SU-DHL-6 (cell line): ENCODE measurements around the gene CYP11A1.

Experiments used
- EZH2phosphoT487 ChIP-seq: fragments of 200-600 bp; sonication (generic), shearing (Covaris generic); conservative IDR thresholded peaks from 2 replicates; pipeline ENCODE4 v1.6.1; 2018; ENCODE audit warnings: mild to moderate bottlenecking, antibody characterized with exemption, low read length, moderate library complexity, mixed read lengths
- TF ChIP-seq, protein P1 (sequence below): fragments of 200-600 bp; sonication (generic); IDR thresholded peaks from one replicate; pipeline ENCODE4 v1.5.1; 2017; ENCODE audit warnings: antibody characterized with exemption, mild to moderate bottlenecking, low read length, moderate library complexity; ENCODE audit not compliant: insufficient read depth, poor library complexity, severe bottlenecking

GRCh38 chr15:74396445-74397238 is 29.2 kb upstream of the CYP11A1 start:
- TF ChIP-seq EZH2phosphoT487, result no peak
- TF ChIP-seq, protein P1, sequence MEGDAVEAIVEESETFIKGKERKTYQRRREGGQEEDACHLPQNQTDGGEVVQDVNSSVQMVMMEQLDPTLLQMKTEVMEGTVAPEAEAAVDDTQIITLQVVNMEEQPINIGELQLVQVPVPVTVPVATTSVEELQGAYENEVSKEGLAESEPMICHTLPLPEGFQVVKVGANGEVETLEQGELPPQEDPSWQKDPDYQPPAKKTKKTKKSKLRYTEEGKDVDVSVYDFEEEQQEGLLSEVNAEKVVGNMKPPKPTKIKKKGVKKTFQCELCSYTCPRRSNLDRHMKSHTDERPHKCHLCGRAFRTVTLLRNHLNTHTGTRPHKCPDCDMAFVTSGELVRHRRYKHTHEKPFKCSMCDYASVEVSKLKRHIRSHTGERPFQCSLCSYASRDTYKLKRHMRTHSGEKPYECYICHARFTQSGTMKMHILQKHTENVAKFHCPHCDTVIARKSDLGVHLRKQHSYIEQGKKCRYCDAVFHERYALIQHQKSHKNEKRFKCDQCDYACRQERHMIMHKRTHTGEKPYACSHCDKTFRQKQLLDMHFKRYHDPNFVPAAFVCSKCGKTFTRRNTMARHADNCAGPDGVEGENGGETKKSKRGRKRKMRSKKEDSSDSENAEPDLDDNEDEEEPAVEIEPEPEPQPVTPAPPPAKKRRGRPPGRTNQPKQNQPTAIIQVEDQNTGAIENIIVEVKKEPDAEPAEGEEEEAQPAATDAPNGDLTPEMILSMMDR, result no peak
